ENCODE measurements around the gene KCNJ6.
"Not testable (repeated sequence)": the region's sequence is repeated elsewhere in the genome, so short reads cannot be mapped to it uniquely, and the experiment has no call there.

Gene KCNJ6

GRCh38 chr21:37582590-37582989 lies 333.7 kb downstream of the KCNJ6 start:
- no peak overlapping the region for H3K4me3 ChIP-seq (replicated peaks in 1 of 2; ENCODE audit: low read depth in 2 of 2, low read length in 2 of 2)
- peak; percentile 75 for TF ChIP-seq CTCF (IDR thresholded peaks at IDR 0.05; ENCODE audit: low read depth, low read length)
- DNase-seq (ENCODE audit: low read depth in 2 of 2) = peak; percentile 77 to 79

- no peak for DNase-seq (ENCODE audit: low read depth in 2 of 2)
- no peak for TF ChIP-seq CTCF (IDR thresholded peaks at IDR 0.05; ENCODE audit: low read depth, low read length)
- H3K4me3 ChIP-seq (replicated peaks in 1 of 2; ENCODE audit: low read depth in 2 of 2, low read length in 2 of 2) = no peak overlapping the region
These were observed 335.6 kb downstream of the KCNJ6 start for GRCh38 chr21:37580666-37581065.

- DNase-seq (ENCODE audit: low read depth in 2 of 2) = no peak
- no peak for TF ChIP-seq CTCF (IDR thresholded peaks at IDR 0.05; ENCODE audit: low read depth, low read length)
- H3K4me3 ChIP-seq (replicated peaks in 1 of 2; ENCODE audit: low read depth in 2 of 2, low read length in 2 of 2) = no peak overlapping the region
These were observed 336.9 kb downstream of the KCNJ6 start for GRCh38 chr21:37579356-37579755.

GRCh38 chr21:37578471-37579126 lies 337.7 kb downstream of the KCNJ6 start:
- TF ChIP-seq CTCF (IDR thresholded peaks at IDR 0.05; ENCODE audit: low read depth, low read length) = no peak
- DNase-seq (ENCODE audit: low read depth in 2 of 2) = no peak
- H3K4me3 ChIP-seq (replicated peaks in 1 of 2; ENCODE audit: low read depth in 2 of 2, low read length in 2 of 2) = no peak overlapping the region

GRCh38 chr21:37576929-37577328 lies 339.3 kb downstream of the KCNJ6 start:
- H3K4me3 ChIP-seq (replicated peaks in 1 of 2; ENCODE audit: low read depth in 2 of 2, low read length in 2 of 2); DNase-seq (ENCODE audit: low read depth in 2 of 2): not testable (repeated sequence)

- TF ChIP-seq CTCF (IDR thresholded peaks at IDR 0.05; ENCODE audit: low read depth, low read length) = no peak
These were observed 340.7 kb downstream of the KCNJ6 start for GRCh38 chr21:37575580-37575979.

GRCh38 chr21:37574751-37575150 lies 341.5 kb downstream of the KCNJ6 start:
- H3K4me3 ChIP-seq (replicated peaks in 1 of 2; ENCODE audit: low read depth in 2 of 2, low read length in 2 of 2) = no peak overlapping the region
- TF ChIP-seq CTCF (IDR thresholded peaks at IDR 0.05; ENCODE audit: low read depth, low read length) = no peak
- DNase-seq (ENCODE audit: low read depth in 2 of 2) = no peak

More at GRCh38 chr21:37575580-37575979, 340.7 kb downstream of the KCNJ6 start:
- no peak overlapping the region for H3K4me3 ChIP-seq (replicated peaks in 1 of 2; ENCODE audit: low read depth in 2 of 2, low read length in 2 of 2)
- no peak for DNase-seq (ENCODE audit: low read depth in 2 of 2)

Data from cardiac fibroblast (primary cell).